Measurements from ENCODE around the gene MAGI3.
"Not testable (repeated sequence)": the region's sequence is repeated elsewhere in the genome, so short reads cannot be mapped to it uniquely, and the experiment has no call there.

The MAGI3 gene

GRCh38 chr1:113551728-113552127 is 161.4 kb downstream of the MAGI3 start:
- TF ChIP-seq POLR2A (IDR thresholded peaks at IDR 0.05; ENCODE audit: extremely low read depth, insufficient read length) = no peak
- TF ChIP-seq MYC (IDR thresholded peaks at IDR 0.05; ENCODE audit: low read depth, low read length) = no peak
- no peak for TF ChIP-seq MAX (IDR thresholded peaks at IDR 0.05; ENCODE audit: low read depth, low read length)
- TF ChIP-seq CTCF (IDR thresholded peaks at IDR 0.05; ENCODE audit: low read depth, low read length) = no peak
- no peak overlapping the region for H3K4me3 ChIP-seq (ENCODE audit: low read depth, low read length)
- DNase-seq (ENCODE audit: low read depth) = no peak

GRCh38 chr1:113552244-113552643 is 161.9 kb downstream of the MAGI3 start:
- TF ChIP-seq MAX (IDR thresholded peaks at IDR 0.05; ENCODE audit: low read depth, low read length) = no peak
- TF ChIP-seq CTCF (IDR thresholded peaks at IDR 0.05; ENCODE audit: low read depth, low read length) = no peak
- TF ChIP-seq MYC (IDR thresholded peaks at IDR 0.05; ENCODE audit: low read depth, low read length) = no peak
- no peak for TF ChIP-seq POLR2A (IDR thresholded peaks at IDR 0.05; ENCODE audit: extremely low read depth, insufficient read length)
- H3K4me3 ChIP-seq (ENCODE audit: low read depth, low read length) = no peak overlapping the region
- DNase-seq (ENCODE audit: low read depth) = no peak

- H3K4me3 ChIP-seq (ENCODE audit: low read depth, low read length) = no peak overlapping the region
- DNase-seq (ENCODE audit: low read depth) = no peak
- TF ChIP-seq POLR2A (IDR thresholded peaks at IDR 0.05; ENCODE audit: extremely low read depth, insufficient read length) (no peak), MAX (IDR thresholded peaks at IDR 0.05; ENCODE audit: low read depth, low read length) (no peak), MYC (IDR thresholded peaks at IDR 0.05; ENCODE audit: low read depth, low read length) (no peak), CTCF (IDR thresholded peaks at IDR 0.05; ENCODE audit: low read depth, low read length) (no peak)
Observed at GRCh38 chr1:113557187-113557586, 166.9 kb downstream of the MAGI3 start.

GRCh38 chr1:113565621-113566020 is 175.3 kb downstream of the MAGI3 start:
- TF ChIP-seq CTCF (IDR thresholded peaks at IDR 0.05; ENCODE audit: low read depth, low read length) (no peak), MAX (IDR thresholded peaks at IDR 0.05; ENCODE audit: low read depth, low read length) (no peak), POLR2A (IDR thresholded peaks at IDR 0.05; ENCODE audit: extremely low read depth, insufficient read length) (no peak), MYC (IDR thresholded peaks at IDR 0.05; ENCODE audit: low read depth, low read length) (no peak)
- DNase-seq (ENCODE audit: low read depth) = no peak
- no peak overlapping the region for H3K4me3 ChIP-seq (ENCODE audit: low read depth, low read length)

GRCh38 chr1:113567427-113567826 is 177.1 kb downstream of the MAGI3 start:
- no peak for DNase-seq (ENCODE audit: low read depth)
- H3K4me3 ChIP-seq (ENCODE audit: low read depth, low read length) = no peak overlapping the region

GRCh38 chr1:113575744-113576260 is 185.5 kb downstream of the MAGI3 start:
- not testable (repeated sequence) for DNase-seq (ENCODE audit: low read depth); H3K4me3 ChIP-seq (ENCODE audit: low read depth, low read length)

More at GRCh38 chr1:113567427-113567826, 177.1 kb downstream of the MAGI3 start:
- TF ChIP-seq CTCF (IDR thresholded peaks at IDR 0.05; ENCODE audit: low read depth, low read length) = no peak
- no peak for TF ChIP-seq MYC (IDR thresholded peaks at IDR 0.05; ENCODE audit: low read depth, low read length)
- no peak for TF ChIP-seq POLR2A (IDR thresholded peaks at IDR 0.05; ENCODE audit: extremely low read depth, insufficient read length)
- no peak for TF ChIP-seq MAX (IDR thresholded peaks at IDR 0.05; ENCODE audit: low read depth, low read length)
